ENCODE results near the gene CEACAM4.

GRCh38 chr19:41588497-41589209 is 38.2 kb downstream of the CEACAM4 start:
- TF ChIP-seq POLR2A (IDR thresholded peaks at IDR 0.05), result no peak
- TF ChIP-seq, protein P1, sequence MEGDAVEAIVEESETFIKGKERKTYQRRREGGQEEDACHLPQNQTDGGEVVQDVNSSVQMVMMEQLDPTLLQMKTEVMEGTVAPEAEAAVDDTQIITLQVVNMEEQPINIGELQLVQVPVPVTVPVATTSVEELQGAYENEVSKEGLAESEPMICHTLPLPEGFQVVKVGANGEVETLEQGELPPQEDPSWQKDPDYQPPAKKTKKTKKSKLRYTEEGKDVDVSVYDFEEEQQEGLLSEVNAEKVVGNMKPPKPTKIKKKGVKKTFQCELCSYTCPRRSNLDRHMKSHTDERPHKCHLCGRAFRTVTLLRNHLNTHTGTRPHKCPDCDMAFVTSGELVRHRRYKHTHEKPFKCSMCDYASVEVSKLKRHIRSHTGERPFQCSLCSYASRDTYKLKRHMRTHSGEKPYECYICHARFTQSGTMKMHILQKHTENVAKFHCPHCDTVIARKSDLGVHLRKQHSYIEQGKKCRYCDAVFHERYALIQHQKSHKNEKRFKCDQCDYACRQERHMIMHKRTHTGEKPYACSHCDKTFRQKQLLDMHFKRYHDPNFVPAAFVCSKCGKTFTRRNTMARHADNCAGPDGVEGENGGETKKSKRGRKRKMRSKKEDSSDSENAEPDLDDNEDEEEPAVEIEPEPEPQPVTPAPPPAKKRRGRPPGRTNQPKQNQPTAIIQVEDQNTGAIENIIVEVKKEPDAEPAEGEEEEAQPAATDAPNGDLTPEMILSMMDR (IDR thresholded peaks at IDR 0.05), result no peak
